G401 (cell line): ENCODE results near the gene SLC22A6. TPM values are rescaled to one million over a fixed set of nuclear protein-coding genes. Genes with fewer than 3 reads are reported as not detected.
A peak's percentile ranks its signal among the peaks of the same experiment; 100 is the strongest.

Experiments used
- DNase-seq: peaks from one replicate; pipeline ENCODE4 v3.0.0-alpha.2; 2015; ENCODE audit warnings: low spot score
- in situ Hi-C: cut with HindIII; loops from 2 replicates; pipeline ENCODE4 v1.10.0; 2016; ENCODE audit warnings: low sequenced_read_pairs, mixed read lengths
- total RNA-seq: library from RNA; depleted of rRNA; stranded (reverse); fragments of >200 nt; shearing (Covaris generic); gene quantifications from 2 replicates; pipeline ENCODE4 v1.2.3, GENCODE V29; 2014; rRNA removed

SLC22A6 gene
- total RNA-seq = not detected in 2 replicates

- DNase-seq = no peak
- in situ Hi-C loops = no loop called here
Observed at GRCh38 chr11:62984451-62984991, at the start of gene SLC22A6. Gene SLC22A6 (minus strand): TSS chr11:62984967. CDS start chr11:62984690, 277 bp downstream.

- in situ Hi-C loops = no loop called here
Observed at GRCh38 chr11:63032457-63032856, 47.7 kb upstream of the SLC22A6 start.

GRCh38 chr11:63023841-63024648 lies 39.3 kb upstream of the SLC22A6 start:
- in situ Hi-C loops = no loop called here
- peak; percentile 88 for DNase-seq

More at GRCh38 chr11:63032457-63032856, 47.7 kb upstream of the SLC22A6 start:
- DNase-seq = no peak

GRCh38 chr11:63023222-63023814 lies 38.6 kb upstream of the SLC22A6 start:
- DNase-seq = peak; percentile 25
- in situ Hi-C loops = no loop called here

- in situ Hi-C loops = no loop called here
- DNase-seq = no peak
Observed at GRCh38 chr11:63022441-63022840, 37.7 kb upstream of the SLC22A6 start.

GRCh38 chr11:63020671-63021291 lies 36.0 kb upstream of the SLC22A6 start:
- in situ Hi-C loops = no loop called here
- DNase-seq = peak; percentile 77

GRCh38 chr11:63019506-63019905 lies 34.7 kb upstream of the SLC22A6 start:
- in situ Hi-C loops = no loop called here
- no peak for DNase-seq

- peak; percentile 49 for DNase-seq
- in situ Hi-C loops = no loop called here
Observed at GRCh38 chr11:63017306-63017974, 32.7 kb upstream of the SLC22A6 start.

GRCh38 chr11:63015521-63016215 lies 30.9 kb upstream of the SLC22A6 start, which contains the start of gene SLC22A8:
Gene SLC22A8 (minus strand): TSS chr11:63015841. CDS start chr11:63014958, 883 bp downstream.
- in situ Hi-C loops = no loop called here
- no peak for DNase-seq

- in situ Hi-C loops = no loop called here
- DNase-seq = no peak
Observed at GRCh38 chr11:63014408-63015055, 29.8 kb upstream of the SLC22A6 start.

GRCh38 chr11:63012839-63013238 lies 28.1 kb upstream of the SLC22A6 start:
- in situ Hi-C loops = no loop called here
- DNase-seq = no peak

- DNase-seq = no peak
Observed at GRCh38 chr11:63012430-63012829, 27.7 kb upstream of the SLC22A6 start.

GRCh38 chr11:63010934-63011439 lies 26.2 kb upstream of the SLC22A6 start:
- in situ Hi-C loops = no loop called here
- DNase-seq = no peak

More at GRCh38 chr11:63012430-63012829, 27.7 kb upstream of the SLC22A6 start:
- in situ Hi-C loops = no loop called here

GRCh38 chr11:63007920-63008319 lies 23.2 kb upstream of the SLC22A6 start:
- in situ Hi-C loops = loop anchor here (5.0 kb wide), 1 partner anchor 86 kb away; the partner anchor contains the start of gene CHRM1
- no peak for DNase-seq

- in situ Hi-C loops = no loop called here
- DNase-seq = peak; percentile 27
Observed at GRCh38 chr11:63001456-63001855, 16.7 kb upstream of the SLC22A6 start.

- in situ Hi-C loops = no loop called here
- DNase-seq = no peak
Observed at GRCh38 chr11:62999649-63000048, 14.9 kb upstream of the SLC22A6 start.

GRCh38 chr11:62999156-62999555 lies 14.4 kb upstream of the SLC22A6 start:
- no peak for DNase-seq
- in situ Hi-C loops = no loop called here

GRCh38 chr11:62996271-62996670 lies 11.5 kb upstream of the SLC22A6 start:
- in situ Hi-C loops = no loop called here

More at GRCh38 chr11:62996271-62996670, 11.5 kb upstream of the SLC22A6 start:
- DNase-seq = no peak
